ENCODE data around the gene CRP.
"Not testable (repeated sequence)": the region's sequence is repeated elsewhere in the genome, so short reads cannot be mapped to it uniquely, and the experiment has no call there.

Gene CRP

GRCh38 chr1:159699653-159700052, 14.7 kb downstream of the CRP start:
- no peak for DNase-seq (ENCODE audit: low read depth)

GRCh38 chr1:159699246-159699645, 15.1 kb downstream of the CRP start:
- no peak for DNase-seq (ENCODE audit: low read depth)

- DNase-seq (ENCODE audit: low read depth): no peak
Observed at GRCh38 chr1:159687511-159687910, 26.9 kb downstream of the CRP start.

- DNase-seq (ENCODE audit: low read depth): no peak
Observed at GRCh38 chr1:159686599-159687299, 27.6 kb downstream of the CRP start.

- DNase-seq (ENCODE audit: low read depth): no peak
Observed at GRCh38 chr1:159678939-159679338, 35.5 kb downstream of the CRP start.

- no peak for DNase-seq (ENCODE audit: low read depth)
Observed at GRCh38 chr1:159675046-159675445, 39.3 kb downstream of the CRP start.

GRCh38 chr1:159672390-159672789, 42.0 kb downstream of the CRP start:
- DNase-seq (ENCODE audit: low read depth): not testable (repeated sequence)

GRCh38 chr1:159669338-159669737, 45.1 kb downstream of the CRP start:
- DNase-seq (ENCODE audit: low read depth): no peak

- DNase-seq (ENCODE audit: low read depth): no peak
Observed at GRCh38 chr1:159668739-159669138, 45.6 kb downstream of the CRP start.

- no peak for DNase-seq (ENCODE audit: low read depth)
Observed at GRCh38 chr1:159664247-159664646, 50.1 kb downstream of the CRP start.

- DNase-seq (ENCODE audit: low read depth): no peak
Observed at GRCh38 chr1:159663552-159663951, 50.8 kb downstream of the CRP start.
